GM19351 (cell line): ENCODE results near the gene SAXO2.
"Not testable (repeated sequence)": the region's sequence is repeated elsewhere in the genome, so short reads cannot be mapped to it uniquely, and the experiment has no call there.

Experiments
- ATAC-seq: cut with Tn5 transposase; IDR thresholded peaks from one replicate; pipeline ENCODE4 v1.9.1; 2021; ENCODE audit warnings: mild to moderate bottlenecking, moderate library complexity; ENCODE audit not compliant: unreplicated experiment

Gene SAXO2

DNA sequence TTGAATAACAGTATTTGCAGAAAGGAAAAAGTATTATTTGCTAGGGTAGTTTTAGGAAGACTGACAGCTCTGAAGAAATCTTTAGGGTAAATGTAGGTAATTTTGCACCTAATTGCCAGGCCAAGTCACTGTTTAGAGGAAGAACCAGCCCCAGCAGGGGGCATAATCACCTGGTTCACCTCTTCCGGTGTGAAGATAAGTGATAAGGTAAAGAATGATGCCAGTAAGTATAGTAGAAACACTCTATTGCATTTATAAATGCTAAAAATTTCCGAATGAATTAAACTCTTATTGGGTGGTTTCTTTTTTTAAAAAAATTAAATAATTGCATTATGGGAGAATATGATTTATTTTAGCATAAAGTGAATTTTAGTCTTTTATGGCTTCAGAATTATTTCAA lies 21.8 kb downstream of the SAXO2 start:
- not testable (repeated sequence) for ATAC-seq

DNA sequence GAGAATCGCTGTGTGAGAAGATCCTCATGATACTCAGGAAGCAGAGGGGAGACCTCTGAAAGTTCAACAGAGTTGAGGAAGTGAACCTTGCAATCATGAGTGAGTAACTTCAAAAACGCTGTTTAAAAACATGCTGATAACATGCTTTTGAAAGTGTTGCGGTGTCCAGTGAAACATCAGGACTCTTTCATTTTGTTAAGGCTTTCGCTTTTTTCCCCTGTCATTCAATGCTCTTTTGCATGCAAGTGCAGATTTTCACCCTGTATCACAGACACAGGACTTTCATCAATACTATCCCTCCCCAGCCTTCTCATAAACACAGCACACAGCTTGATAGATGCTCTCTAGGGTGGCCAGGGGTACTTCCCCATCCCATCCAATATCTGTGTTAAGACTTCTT lies 23.9 kb downstream of the SAXO2 start:
- peak; percentile 93 for ATAC-seq

- not testable (repeated sequence) for ATAC-seq
Observed at GRCh38 chr15:82288202-82288601, 25.6 kb downstream of the SAXO2 start.

DNA sequence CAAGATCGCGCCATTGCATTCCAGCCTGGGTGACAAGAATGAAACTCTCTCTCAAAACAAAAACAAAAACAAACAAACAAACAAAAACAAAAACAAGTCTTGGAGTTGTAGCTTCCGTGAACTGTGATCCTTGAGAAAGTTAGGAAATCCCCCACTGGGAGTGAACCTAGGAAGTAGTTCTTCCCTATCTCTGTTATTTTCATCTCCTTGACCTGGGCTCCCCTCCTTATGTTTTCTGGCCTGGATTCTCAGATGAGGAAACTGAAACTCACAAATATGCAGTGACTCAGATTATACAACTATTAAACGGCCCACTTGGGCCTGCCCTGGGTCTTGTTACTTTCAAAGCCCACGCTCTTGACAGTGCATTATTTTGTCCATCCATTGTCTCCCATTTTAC lies 29.7 kb downstream of the SAXO2 start:
- ATAC-seq = no peak

- ATAC-seq = no peak
Observed at GRCh38 chr15:82294061-82294690, 31.6 kb downstream of the SAXO2 start.

DNA sequence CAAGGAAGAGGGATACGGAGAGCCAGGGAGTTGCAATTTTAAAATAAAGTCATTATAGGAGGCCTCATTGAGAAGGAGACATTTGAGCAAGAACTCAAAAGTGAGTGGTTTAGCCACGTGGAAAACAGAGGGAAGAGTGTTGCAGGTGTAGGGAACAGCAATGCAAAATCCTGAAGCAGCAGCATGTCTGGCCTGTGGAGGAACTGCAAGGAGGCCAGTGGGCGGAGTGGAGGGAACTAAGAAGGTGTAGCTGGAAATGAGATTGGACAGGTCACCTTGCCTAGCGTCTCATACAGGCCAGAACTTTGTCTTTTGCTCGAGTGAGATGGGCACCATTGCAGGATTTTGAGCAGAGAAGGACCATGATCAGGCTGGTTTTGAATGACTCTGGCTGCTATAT lies 34.9 kb downstream of the SAXO2 start:
- ATAC-seq = no peak

DNA sequence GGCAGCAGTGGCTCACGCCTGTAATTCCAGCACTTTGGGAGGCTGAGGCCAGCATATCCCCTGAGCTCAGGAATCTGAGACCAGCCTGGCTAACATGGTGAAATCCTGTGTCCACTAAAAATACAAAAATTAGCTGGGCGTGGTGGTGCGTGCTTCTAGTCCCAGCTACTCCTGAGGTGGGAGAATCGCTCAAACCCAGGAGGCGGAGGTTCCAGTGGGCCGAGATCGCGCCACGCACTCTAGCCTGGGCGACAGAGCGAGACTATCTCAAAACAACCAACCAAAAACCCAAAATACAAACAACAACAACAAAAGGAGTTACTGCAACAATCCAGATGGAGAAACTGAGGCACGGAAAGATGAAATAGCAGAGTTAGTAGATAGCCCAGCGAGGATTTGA lies 35.4 kb downstream of the SAXO2 start:
- no peak for ATAC-seq

GRCh38 chr15:82298520-82298919 lies 35.9 kb downstream of the SAXO2 start:
- ATAC-seq = no peak

DNA sequence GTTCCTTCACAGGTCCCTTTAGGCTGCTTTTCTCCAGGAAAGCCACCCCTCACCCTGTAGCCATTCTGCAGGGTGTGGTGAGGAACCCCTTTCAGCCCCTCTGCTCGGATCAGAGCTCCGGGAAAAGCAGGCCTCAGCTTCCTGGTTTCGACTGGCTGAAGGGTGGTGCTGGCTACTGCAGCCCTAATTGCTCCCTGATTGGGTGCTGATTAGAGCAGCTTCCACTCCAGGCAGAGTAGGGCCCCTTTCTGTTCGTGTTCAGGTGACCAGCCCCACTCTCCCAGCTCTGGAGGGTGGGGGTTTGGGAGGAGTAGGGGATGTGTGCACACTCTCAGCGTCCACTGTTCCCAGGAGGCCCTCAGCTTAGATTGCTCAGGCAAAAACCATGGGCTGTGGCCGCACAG lies 36.9 kb downstream of the SAXO2 start:
- not testable (repeated sequence) for ATAC-seq

DNA sequence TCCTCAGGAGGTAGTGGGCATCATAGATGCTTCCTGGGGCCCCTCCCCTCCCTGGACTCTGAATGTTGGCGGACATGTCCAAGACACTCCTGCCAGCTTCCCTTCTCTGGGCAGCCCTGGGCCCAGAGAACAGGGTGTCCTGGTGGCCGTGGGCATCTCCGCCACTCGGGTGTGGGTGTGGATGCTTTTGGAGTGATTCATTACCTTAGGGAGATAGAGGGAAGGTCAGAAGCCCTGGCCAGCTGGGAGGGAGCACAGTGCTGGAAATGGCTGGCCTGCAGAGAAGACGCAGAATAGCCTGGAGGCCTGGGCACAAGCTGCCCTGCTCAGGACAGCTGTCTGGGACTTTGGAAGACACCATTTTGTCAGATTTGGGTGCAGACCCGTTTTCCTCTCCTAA lies 37.7 kb downstream of the SAXO2 start:
- ATAC-seq = not testable (repeated sequence)

DNA sequence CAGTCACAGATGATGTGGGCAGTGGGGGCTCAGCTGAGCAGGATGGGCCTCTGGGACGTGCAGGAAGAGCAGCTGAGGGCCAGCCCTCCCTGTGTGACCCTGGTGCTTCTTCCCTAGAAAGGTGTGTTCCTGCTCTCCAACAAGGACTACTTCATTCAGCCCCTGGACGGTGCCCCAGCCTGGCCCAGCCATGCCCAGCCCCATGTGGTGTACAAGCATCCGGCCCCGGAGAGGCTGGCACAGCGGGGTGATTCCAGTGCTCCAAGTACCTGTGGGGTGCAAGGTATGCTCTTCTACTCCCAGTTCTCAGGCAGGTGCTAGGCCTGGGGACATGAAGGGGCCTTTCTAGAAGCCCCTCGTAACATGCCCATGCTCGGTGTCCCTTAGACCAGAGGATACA lies 38.3 kb downstream of the SAXO2 start:
- ATAC-seq = no peak

DNA sequence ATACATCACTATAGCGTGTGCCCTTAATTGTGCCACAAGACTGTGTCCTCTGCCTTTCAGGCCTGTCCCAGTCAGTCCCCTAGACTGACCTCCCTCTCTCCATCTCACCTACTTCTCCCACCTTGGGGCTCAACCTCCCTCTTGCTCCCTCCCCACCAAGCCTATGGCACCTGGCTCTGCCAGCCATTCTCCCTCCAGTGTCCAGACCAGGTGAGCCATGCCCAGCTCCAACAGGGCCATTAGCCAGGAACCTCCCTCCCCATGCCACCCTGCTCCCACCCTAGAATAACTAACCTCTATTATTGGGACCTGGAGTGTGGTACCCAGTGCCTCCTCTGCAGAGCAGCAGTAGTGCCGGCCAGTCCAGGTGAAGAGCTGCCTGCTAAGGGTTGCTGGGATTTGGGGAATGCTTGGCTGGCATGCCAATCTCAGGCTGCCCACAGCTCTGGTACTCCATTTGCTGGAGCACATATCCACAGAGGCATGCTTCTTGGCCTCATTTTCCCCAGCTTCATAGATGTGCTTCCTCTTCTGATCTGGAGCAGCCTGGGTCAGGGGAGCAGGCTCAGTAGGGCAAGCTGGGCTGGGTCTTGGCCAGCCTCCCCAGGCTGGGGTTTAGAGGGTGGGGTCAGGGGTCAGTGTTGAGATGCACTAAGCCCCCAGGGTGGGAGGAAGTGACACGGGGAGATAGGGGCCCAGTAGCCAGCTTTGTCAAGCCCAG lies 38.8 kb downstream of the SAXO2 start:
- no peak for ATAC-seq

- no peak for ATAC-seq
Observed at GRCh38 chr15:82303956-82304777, 41.5 kb downstream of the SAXO2 start.

DNA sequence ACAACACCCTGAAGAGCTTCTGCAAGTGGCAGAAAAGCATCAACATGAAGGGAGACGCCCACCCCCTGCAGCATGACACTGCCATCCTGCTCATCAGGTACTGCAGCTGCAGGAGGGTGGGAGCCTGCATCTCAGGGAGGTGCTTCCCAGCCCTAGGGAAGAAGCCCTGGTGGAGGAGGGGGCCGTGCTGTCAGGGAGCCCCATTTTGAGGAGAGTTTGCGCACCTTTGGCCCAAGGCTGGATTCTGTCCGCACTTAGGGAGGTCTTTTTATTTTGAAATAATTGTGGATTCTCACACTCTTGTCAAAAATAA lies 42.1 kb downstream of the SAXO2 start:
- no peak for ATAC-seq

DNA sequence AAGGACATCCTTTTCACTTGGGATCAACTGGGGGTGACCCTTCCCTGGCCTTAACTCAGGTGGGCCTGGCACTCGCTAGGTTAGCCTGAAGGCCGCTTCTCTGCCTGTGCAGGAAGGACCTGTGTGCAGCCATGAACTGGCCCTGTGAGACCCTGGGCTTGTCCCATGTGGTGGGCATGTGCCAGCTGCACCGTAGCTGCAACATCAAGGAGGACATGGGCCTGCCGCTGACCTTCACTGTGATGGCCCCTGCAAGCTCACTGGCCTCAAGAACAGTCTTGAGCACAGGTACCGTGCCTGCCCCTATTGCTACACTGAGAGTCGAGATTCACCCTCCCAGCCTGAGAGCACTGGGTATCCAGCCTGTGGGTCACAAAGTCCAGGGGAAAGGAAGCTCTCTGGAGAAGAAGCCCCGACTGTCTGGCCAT lies 43.0 kb downstream of the SAXO2 start:
- ATAC-seq = no peak

DNA sequence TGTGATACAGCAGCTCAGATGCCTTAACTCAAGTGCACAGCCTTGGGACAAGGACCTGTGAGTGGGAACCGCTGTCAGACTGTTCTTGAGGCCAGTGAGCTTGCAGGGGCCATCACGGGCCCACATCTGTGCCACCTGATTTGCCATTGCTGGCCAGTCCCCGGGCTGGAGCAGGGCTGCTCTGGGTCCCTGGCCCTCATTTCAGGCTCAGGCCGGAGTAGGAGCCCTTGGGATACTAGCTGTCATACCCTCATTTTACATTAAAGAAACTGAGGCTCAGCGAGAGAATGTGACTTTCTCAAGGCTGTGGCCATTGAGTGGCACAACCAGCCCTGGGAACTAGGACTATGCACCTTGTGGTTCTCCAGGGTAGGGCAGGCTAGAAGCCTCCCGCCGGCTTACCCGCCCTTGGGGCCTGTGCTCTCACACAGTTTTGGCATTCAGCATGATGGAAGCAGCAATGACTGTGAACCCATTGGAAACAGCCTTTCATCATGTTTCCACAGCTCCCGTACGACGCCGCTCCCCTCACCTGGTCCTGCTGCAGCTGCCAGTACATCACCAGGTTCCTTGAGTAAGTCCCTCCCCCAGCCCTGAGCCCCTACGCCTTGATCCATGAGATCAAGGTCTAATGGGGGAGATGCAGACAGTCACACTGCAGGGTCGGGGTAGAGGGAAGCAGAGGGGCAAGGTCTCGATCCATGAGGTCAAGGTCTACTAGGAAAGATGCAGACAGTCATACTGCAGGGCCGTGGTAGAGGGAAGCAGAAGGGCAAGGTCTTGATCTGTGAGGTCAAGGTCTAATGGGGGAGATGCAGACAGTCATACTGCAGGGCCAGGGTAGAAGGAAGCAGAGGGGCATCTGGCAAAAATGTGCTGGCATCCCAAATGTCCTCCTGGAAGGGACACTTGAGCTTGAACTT lies 44.4 kb downstream of the SAXO2 start:
- ATAC-seq = no peak

DNA sequence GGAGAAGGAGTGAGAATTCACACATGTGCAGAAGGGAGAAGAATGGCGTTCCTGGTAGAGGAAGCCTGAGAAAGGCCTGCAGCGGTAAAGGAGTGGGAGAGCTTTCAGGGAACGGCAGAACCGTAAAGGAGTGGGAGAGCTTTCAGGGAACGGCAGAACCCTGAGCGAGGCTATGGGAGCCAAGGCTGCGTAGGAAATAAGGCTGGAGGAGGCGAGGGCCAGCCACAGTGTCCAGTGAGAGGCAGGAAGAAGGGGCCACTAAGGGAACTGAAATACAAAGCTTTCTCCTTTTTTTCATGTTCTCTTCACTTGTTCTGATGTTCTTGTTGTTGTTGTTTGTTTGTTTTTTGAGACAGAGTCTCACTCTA lies 45.1 kb downstream of the SAXO2 start:
- ATAC-seq = no peak

DNA sequence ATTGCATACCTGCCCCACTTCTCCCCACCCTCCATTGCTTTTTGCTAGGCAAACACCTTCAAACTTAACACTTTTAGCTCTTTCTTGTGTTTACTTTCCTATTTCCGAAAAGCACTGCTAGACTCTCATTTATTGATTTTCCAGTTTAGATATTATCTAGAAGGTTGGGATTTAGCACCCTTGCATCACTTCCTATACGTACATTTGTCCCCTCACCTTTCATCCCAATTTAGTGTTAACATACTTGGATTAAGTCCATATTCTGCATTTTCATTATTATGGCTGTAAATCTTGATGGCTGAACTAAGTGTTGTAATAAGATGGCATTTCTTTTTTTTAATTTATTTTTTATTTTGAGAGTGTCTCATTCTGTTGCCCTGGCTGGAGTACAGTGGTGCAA lies 47.2 kb downstream of the SAXO2 start:
- ATAC-seq = no peak

GRCh38 chr15:82311321-82311720 lies 48.7 kb downstream of the SAXO2 start:
- ATAC-seq = not testable (repeated sequence)

GRCh38 chr15:82312586-82313349 lies 50.1 kb downstream of the SAXO2 start:
- ATAC-seq = no peak
